Activated CD4-positive, alpha-beta T cell treated with anti-CD3 and anti-CD28 coated beads, Interleukin-2, amount 50 U/mL, for 1 hour (primary cell): Measurements from ENCODE around the gene TYW1B.
"Not testable (repeated sequence)": the region's sequence is repeated elsewhere in the genome, so short reads cannot be mapped to it uniquely, and the experiment has no call there.

Experiments used
- DNase-seq: peaks from one replicate; pipeline ENCODE4 v3.0.0-alpha.2; 2020

TYW1B gene

DNA sequence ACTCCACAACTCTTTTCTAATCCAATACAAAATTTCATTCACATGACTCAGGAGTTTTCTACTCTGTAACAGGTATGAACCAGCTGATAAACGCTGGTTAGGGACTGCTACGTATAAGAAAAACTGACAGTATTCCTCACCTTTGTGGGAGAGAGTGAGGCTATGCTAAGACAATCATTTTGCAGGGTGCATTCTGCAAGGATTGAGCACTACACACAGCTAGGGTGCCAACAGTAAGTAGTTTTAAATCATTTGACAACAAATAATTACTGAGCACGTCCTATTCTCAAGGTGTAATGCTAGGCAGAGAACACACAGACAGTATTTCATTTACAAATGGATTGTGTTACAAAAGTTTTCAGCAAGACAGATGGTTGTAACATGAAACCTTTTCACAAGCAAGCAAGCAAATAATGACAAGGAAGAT, 206.2 kb downstream of the TYW1B start:
- not testable (repeated sequence) for DNase-seq

DNA sequence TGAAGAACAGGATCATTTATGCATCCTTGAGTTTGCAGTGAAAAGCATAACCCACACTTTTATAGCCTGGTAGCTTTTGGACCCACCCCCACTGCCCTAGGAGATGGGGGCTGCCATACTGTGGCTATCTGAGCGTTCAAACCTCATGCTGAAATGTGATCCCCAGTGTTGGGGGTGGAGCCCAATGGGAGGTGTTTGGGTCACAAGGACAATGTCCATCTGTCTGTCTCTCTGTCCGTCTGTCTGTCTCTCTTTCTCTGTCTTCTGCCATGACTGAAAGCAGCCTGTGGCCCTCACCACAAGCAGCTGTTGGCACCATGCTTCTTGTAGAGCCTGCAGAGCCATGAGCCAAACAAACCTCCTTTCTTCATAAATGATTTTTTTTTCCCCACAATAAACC, 207.1 kb downstream of the TYW1B start:
- not testable (repeated sequence) for DNase-seq

DNA sequence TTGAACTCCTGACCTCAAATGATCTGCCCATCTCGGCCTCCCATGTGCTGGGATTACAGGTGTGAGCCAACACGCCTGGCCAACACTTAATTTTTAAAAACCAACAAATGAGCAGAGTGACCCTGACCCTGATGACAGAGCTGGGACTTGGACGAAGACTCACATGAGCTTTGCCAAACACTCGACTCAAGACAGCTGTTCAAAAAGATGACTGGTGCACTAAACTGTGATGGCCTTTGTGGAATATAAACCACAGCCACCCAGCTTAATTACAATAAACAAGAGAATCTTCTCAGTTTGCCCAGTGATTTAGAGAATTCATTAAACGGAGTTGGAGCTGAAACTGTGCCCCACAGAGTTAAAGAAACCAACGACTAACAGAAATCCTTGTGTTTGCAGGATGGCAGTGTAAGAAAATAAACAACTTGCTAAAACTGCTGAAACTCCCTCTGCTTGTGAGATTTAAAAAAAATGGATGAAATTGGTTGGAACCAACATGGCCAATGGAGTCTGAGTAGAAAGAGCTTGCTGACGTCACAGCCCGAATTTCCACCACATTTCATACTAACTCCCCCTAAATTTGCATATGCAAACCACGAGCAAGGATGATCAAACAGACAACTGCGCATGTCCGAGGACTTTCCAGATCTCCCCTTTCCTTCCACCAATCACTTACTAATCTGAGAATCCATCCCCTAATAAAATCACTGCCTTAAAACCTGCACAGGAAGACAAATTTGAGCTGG, 209.4 kb downstream of the TYW1B start:
- DNase-seq, result not testable (repeated sequence)

DNA sequence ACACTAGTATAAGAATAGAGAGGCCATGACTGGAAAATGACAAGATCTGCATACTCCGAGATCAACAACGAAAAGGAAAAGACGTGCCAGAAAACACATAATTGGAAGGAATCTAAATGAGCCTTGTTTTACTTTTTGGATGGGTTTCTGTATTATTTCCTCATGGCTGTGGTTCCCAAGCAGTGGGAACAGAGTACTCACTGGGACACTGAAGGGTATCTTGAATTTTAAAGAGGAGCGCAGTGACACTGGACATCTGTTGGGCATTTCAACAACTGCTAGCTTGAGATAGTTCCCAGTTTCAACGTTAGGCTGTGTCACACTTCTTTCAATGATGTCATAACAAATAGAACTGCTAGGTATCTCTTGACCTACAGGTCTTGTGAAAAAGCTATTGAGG, 218.2 kb downstream of the TYW1B start:
- not testable (repeated sequence) for DNase-seq

DNA sequence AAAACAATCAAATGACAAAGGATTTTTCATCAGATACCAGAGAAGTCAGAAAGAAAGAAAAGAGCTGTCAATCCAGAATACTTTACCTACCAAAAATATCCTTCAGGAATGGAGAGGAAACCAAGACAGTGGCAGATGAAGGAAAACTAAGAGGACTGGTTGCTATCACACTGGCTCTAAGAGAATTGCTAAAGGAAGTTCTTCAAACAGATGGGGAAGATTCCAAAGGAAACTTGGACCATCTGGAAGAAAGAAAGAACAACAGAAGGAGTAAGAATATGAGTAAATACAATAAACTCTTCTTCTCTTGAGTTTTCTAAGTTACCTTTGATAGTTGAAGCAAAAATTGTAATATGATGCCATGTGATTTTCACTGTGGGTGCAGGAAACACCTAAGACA, 220.0 kb downstream of the TYW1B start:
- not testable (repeated sequence) for DNase-seq

DNA sequence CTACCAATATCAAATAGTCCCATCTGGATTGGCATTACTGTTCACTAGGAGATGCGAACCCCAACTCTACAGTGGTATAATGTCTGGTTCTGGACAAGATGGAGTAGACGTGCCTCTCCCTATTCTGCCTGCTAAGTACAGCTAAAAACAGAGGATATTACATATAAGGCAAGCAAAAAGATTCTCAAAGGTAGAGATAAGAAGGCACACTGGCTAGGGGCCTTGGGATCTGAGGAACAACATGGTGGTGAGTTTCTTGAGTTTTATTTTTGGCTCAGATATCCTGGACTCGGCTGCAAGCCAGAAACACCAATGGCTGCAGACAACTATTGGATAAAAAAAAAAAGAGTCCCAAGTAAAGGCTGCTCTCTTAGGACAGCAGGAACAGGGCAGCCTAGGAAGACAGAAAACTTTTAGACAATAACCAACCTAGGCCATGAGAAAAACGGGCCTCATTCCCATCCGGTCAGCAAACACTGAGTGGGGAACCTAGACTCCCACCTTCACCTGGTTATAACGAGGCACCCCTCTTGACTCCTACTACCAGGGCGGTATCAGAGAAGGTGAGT, 222.1 kb downstream of the TYW1B start:
- not testable (repeated sequence) for DNase-seq

DNA sequence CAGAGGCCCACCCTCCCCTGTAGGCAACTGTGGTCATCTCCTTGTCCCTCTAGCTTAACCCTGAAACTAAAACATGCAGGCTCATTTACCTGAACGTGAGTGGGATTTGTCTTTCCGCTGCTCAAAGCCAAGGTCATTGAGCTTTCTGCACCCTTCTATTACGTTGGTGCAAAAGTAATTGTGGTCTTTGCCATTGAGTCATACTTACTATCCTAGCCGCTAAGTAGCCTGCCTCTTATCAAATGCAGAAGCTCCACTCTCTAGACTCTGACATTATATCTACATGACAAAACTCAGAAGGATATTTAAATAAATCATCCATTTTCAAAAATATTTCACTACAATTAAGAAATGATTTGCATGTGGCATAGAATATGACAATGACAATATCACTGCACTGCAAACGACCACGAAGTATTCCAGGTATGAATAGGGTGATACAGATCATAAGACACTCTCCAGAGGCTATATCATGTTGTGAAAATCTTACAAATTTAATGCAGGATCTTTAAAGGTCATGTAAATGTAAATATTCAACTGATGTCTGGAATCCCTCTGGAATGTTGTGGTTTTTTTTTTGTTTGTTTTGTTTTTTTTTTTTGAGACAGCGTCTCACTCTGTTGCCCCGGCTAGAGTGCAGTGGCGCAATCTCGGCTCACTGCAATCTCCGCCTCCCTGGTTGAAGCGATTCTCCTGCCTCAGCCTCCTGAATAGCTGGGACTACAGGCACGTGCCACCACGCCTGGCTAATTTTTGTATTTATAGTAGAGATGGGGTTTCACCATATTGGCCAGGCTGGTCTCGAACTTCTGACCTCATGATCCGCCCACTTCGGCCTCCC, 223.0 kb downstream of the TYW1B start:
- DNase-seq, result not testable (repeated sequence)

DNA sequence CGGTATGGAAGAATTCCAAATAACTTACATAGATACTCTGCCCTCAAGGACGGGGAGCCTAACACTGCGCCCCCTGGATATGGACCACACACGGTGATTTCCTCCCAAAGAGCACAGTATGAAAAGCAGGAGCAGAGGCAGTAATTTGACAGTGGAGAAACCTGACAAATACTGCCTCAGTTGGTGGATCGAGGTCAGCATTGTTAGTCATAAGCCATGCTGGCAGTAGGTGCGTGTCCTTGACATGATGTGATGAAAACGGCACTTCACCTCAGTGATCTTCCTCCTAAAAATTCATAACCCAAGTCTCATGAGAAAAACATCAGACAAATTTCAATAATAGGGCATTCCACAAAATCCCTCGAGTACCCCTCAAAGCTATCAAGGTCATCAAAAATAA, 224.5 kb downstream of the TYW1B start:
- DNase-seq, result not testable (repeated sequence)

DNA sequence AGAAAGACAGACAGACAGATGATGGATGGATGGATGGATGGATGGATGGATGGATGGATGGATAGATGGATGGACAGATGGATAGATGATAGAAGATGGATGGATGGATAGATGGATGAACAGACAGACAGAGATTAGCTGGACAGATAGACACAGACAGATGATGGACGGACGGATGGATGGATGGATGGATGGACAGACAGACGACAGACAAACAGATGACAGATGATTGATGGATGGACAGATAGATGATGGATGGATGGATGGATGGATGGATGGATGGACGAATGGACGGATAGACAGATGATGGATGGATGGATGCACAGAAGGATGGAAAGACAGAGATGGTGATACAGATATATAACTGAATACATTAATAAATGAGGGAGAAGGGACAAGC, 224.9 kb downstream of the TYW1B start:
- no peak for DNase-seq

DNA sequence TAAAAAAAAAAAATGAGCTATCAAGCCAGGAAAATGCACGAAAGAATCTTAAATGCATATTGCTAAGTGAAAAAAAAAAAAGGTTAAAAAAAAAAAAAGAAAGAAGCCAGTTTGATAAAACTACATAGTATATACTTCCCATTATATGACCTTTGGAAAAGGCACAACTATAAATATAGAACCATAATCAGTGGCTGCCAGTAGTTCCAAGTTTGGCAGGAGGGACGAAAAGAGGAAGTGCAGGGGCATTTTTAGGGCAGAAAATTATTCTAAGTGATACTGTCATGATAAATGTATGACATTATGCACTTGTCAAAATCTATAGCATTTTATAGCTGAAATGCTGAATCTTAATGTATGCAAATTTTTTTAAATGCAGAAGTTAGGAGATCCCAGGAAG, 226.3 kb downstream of the TYW1B start:
- DNase-seq, result not testable (repeated sequence)

DNA sequence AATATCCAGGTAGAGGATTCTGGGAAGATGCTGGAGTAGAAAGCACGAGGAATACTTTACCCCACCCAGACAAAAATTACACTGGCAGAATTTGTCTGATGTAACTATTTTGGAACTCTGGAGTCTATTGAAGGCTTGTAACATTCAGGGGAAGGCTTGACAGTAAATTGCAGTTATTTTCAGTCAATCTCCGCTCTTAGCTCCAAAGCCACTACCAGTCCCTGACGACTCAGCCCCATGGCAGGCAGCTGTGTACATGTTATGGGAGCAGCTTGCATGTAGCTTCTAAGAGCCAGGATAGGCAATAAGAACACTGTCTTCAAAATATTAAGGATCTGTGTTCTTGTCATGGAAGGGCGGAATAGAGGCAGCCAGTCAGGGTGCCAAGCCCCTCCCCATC, 238.0 kb downstream of the TYW1B start:
- not testable (repeated sequence) for DNase-seq

DNA sequence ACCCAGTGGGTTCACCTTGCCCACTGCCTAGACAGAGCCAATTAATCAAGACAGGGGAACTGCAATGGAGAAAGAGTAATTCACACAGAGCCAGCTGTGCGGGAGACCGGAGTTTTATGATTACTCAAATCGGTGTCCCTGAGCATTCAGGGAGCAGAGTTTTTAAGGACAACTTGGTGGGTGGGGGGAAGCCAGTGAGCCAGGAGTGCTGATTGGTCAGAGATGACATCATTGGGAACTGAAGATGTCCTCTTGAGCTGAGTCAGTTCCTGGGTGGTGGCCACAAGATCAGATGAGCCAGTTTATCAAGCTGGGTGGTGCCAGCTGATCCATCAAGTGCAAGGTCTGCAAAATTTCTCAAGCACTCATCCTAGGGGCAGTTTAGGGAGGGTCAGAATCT, 240.7 kb downstream of the TYW1B start:
- not testable (repeated sequence) for DNase-seq

DNA sequence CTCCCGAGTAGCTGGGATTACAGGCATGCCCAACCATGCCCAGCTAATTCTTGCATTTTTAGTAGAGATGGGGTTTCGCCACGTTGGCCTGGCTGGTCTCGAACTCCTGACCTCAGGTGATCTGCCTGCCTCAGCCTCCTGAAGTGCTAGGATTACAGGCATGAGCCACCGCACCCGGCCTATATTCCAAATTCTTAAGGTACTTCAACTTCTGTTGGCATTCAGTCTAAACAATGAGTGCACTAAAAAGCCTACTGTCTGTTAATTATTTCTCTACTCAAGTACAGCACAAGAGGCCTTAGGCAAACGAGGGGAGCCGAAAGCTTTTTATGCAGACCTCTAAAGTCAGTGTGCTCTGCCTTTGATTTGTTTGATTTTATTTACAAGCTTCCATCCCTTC, 243.4 kb downstream of the TYW1B start:
- not testable (repeated sequence) for DNase-seq

DNA sequence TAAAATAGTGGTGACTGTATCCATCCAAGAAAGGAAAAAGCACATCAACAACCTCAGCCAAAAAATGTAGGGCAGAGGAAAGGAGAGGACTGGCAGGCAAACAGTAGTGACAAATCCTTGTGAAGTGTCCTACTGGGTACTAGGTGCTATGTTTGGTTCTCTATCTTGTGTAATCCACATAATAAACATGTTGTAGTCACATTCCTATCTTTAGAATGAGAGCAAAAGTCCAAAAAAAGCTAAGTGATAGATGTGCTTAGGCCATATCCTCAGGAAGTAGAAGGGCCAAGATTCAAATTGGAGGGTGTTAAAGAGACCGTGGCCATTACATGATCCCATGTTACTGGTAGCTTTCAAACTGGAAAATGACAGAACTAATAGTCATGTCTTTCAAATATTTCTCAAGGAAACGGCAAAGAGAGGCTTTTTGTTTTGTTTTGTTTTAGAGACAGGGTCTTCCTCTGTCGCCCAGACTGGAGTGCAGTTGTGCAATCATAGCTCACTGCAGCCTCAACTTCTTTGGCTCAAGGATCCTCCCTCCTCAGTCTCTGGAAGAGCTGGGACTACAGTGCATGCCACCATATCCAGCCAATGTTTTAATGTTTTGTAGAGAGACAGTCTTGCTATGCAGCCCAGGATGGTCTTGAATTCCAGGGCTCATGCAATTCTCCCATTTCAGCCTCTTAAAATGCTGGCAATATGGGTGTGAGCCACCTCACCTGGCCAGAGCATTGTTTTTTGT, 244.2 kb downstream of the TYW1B start:
- DNase-seq, result not testable (repeated sequence)

DNA sequence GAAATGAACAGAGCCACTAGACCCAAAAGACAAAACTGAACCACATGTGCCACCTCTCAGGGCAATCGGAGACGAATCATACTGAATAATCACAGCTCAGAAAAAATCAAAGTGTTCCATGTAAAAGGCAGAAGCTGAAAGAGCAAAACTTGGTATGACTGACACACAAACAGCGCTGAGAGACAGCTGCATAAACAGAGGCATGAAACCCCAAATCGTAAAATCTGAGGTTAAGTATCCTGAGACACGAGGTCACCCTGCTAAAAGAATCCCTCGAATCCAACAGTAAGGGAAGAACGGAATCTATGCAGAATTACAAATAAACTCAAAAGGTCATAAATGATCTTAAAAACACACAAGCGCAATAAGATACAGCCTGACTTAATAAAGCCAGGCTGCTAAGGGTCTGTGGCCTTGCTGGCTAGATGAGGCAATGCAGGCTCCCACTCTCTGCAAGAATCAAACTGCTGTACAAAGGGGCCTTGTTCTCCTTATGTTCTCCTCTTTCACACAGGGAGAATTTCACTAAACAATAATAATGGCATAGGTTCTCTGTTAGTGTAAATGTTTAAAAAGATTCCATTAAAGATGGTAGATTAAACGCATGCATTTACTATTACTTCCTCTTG, 247.7 kb downstream of the TYW1B start:
- DNase-seq, result not testable (repeated sequence)

DNA sequence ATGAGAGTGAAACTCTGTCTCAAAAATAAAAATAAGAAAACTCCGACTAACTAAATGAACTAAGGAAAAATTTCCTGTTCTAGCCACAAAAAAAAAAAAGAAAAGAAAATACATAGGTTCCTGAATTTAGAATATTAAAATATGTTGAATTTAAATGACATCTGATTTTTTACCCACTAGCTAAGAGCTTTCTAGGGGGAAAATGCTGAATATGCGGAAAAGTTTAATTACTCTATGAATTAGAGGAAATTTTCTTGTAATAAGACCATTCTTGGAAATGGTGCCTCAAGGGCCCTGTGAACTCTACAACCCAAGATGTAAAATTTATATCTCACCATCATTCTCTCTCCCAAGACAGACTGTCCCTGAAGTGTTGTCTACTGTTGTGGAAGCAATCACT, 250.9 kb downstream of the TYW1B start:
- DNase-seq, result no peak

DNA sequence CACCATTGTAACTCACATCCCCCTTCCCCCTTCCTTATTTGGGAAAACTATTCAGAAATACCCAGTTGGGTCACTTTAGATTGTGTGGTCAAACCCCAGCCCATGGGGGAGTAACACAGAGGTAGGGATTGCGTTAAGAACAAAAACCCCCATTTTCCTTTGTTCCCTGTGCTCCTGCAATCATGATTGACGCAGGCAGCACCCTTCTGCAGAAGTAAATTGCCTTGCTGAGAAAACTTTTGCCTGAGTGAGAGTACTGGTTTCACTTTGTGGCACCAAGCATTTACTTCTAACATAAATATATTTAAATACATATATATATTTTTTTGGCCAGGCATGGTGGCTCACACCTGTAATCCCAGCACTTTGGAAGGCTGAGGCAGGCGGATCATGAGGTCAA, 266.0 kb downstream of the TYW1B start:
- DNase-seq, result not testable (repeated sequence)

DNA sequence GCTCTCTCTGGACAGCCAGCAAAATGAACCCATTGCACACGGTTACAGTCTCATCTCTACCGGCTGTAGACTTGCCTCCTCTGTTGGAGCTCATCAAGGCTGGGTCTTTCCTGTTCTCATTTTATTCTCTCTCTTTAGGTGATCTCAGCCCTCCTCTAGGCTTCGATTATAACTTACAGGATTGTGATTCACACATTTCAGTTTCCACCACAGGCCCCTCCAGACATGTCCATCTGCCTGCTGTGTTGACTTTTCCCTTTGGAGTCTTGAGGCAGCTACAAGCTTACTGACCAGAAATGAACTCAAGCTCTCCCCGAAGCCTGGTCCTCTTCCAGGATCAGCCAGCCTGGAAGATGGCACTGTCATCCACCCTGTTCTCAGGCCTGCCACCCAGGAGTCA, 268.5 kb downstream of the TYW1B start:
- DNase-seq, result not testable (repeated sequence)

DNA sequence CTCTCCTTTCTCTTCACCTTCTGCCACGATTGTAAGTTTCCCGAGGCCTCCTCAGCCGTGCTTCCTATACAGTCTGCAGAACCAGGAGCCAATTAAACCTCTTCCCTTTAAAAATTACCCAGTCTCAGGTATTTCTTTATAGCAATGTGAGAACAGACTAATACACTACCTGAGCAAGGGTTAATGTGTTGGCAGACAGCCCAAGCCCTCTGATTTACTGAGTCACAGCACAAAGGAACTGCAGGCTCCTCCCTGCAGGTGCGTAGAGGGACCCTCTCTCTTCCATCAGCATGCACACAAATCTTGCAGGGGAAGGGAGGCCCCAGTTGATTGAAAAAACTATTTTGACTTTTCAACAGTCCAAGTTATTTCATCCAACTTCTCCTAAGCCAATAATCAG, 271.3 kb downstream of the TYW1B start:
- not testable (repeated sequence) for DNase-seq

DNA sequence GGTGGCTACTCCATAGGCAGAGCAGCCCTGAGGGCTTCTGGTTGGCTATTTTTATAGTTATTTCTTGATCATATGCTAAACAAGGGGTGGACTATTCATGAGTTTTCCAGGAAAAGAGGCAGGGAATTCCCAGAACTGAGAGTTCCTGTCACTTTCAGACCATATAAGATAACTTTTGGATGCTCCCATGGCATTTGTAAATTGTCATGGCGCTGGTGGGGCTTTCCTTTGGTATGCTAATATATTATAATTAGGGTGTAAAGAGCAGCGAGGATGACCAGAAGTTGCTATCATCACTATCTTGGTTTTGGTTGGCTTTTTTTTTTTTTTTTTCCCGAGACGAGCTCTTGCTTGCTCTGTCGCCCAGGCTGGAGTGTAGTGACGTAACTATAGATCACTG, 272.8 kb downstream of the TYW1B start:
- DNase-seq, result not testable (repeated sequence)

DNA sequence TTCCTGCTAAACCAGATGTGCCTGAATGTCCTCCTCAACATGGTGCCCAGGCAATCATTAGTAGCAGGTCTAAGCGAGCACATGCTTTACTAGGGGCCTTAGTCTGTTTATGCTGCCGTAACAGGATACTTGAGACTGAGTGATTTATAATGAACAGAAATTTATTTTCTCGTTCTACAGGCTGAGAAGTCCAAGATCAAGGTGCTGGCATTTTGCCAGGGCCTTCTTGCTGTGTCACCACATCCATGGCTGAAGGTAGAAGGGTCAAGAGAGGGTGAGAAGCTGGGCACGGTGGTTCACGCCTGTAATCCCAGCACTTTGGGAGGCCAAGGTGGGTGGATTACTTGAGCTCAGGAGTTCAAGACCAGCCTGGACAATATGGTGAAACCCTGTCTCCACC, 273.6 kb downstream of the TYW1B start:
- not testable (repeated sequence) for DNase-seq

DNA sequence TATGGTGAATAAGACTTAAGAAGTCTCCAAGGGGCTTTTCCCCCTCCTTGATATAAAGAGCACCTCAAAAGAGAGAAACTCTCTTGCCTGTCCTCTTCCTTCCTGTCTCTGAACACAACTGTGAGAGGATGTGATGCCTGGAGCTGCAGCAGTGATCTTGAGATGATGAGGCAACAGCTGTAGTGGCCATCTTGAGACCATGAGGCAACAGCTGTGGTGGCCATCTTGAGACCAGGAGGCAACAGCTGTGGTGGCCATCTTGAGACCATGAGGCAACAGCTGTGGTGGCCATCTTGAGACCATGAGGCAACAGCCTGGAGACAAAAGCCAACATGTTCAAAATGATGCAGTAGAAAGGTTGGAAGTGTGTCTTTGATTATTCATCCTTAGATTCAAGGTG, 277.5 kb downstream of the TYW1B start:
- DNase-seq, result not testable (repeated sequence)
